H1 (cell line): ENCODE results near the gene LIMK1. TPM values are rescaled to one million over a fixed set of nuclear protein-coding genes. Genes with fewer than 3 reads are reported as not detected.

Experiments used
- CTCF ChIA-PET: fragments of 300-600 bp; sonication (Branson Sonifier 250); formaldehyde crosslinking; loops from one replicate; lab custom pipeline; 2021; ENCODE audit not compliant: partially characterized antibody; lab: Charles Lee
- POLR2A ChIA-PET: fragments of 300-600 bp; sonication (Branson Sonifier 250); formaldehyde crosslinking; loops from one replicate; lab custom pipeline; 2021; ENCODE audit warnings: inconsistent platforms; ENCODE audit not compliant: partially characterized antibody; lab: Charles Lee
- DNase-seq, 2 experiments: peaks; one replicate each; pipeline versions ENCODE4 v3.0.0 to v3.0.0-alpha.2; 2010 to 2022; ENCODE audit warnings: low spot score in 2 of 2, low read depth in 1 of 2, mixed read lengths in 1 of 2
- FAIRE-seq: peaks from 2 replicates; lab custom pipeline; 2011; peaks lifted over from hg19 to GRCh38; lab: Jason Lieb, UNC
- H2AFZ ChIP-seq: 2 replicates; pipeline ENCODE4 v1.8.1; 2012; ENCODE audit warnings: low read length, inconsistent platforms
- H2AK5ac ChIP-seq: 2 replicates; pipeline ENCODE4 v1.6.1; 2013; ENCODE audit warnings: low read depth, low read length
- H2BK120ac ChIP-seq: replicated peaks from 2 replicates; pipeline ENCODE3; 2013; ENCODE audit warnings: low read depth, low read length, inconsistent platforms
- H2BK12ac ChIP-seq: 2 replicates; pipeline ENCODE4 v1.6.1; 2013; ENCODE audit warnings: low read depth, low read length
- H2BK15ac ChIP-seq: 2 replicates; pipeline ENCODE4 v1.6.1; 2013; ENCODE audit warnings: low read length
- H2BK20ac ChIP-seq: 2 replicates; pipeline ENCODE4 v1.6.1; 2013; ENCODE audit warnings: low read length
- H2BK5ac ChIP-seq: 2 replicates; pipeline ENCODE4 v1.6.1; 2013; ENCODE audit warnings: low read depth, low read length
- H3K14ac ChIP-seq: 2 replicates; pipeline ENCODE4 v1.6.1; 2013; ENCODE audit warnings: inconsistent platforms; ENCODE audit not compliant: insufficient read length
- H3K18ac ChIP-seq: 2 replicates; pipeline ENCODE4 v1.6.1; 2013; ENCODE audit warnings: low read length; ENCODE audit errors: extremely low read depth
- H3K23ac ChIP-seq: 2 replicates; pipeline ENCODE4 v1.6.1; 2013; ENCODE audit warnings: inconsistent platforms; ENCODE audit not compliant: insufficient read length
- H3K23me2 ChIP-seq: 2 replicates; pipeline ENCODE4 v1.6.1; 2013; ENCODE audit warnings: low read depth, low read length
- H3K27ac ChIP-seq: 2 replicates; pipeline ENCODE4 v1.6.1; 2011; ENCODE audit warnings: low read depth, low read length, inconsistent platforms
- H3K27me3 ChIP-seq, 4 experiments: replicated peaks in 1 of 4; 1 replicate in 1 of 4; 2 replicates in 3 of 4; pipeline versions ENCODE4 v1.6.1 to v1.8.1; 2011 to 2013; ENCODE audit warnings: low read length in 3 of 4, mild to moderate bottlenecking in 3 of 4, inconsistent platforms in 2 of 4, mixed read lengths in 2 of 4, moderate library complexity in 1 of 4; ENCODE audit not compliant: control insufficient read depth in 3 of 4, insufficient read depth in 3 of 4; ENCODE audit errors: extremely low read depth in 1 of 4
- H3K36me3 ChIP-seq, 4 experiments: 2 replicates each; pipeline versions ENCODE4 v1.6.1 to v1.8.1; 2011 to 2013; ENCODE audit warnings: mild to moderate bottlenecking in 4 of 4, low read length in 3 of 4, moderate library complexity in 2 of 4, control low read depth in 1 of 4, inconsistent platforms in 1 of 4; ENCODE audit not compliant: insufficient read depth in 4 of 4, control insufficient read depth in 2 of 4
- H3K4ac ChIP-seq: replicated peaks from 2 replicates; pipeline ENCODE3; 2013; ENCODE audit warnings: low read length, low read depth, mixed read lengths, inconsistent platforms; ENCODE audit not compliant: insufficient read length
- H3K4me1 ChIP-seq, 4 experiments: replicated peaks in 1 of 4; 1 replicate in 1 of 4; 2 replicates in 3 of 4; pipeline versions ENCODE4 v1.6.1 to v1.8.1; 2011 to 2013; ENCODE audit warnings: low read length in 3 of 4, inconsistent platforms in 2 of 4, mixed read lengths in 1 of 4; ENCODE audit not compliant: insufficient read depth in 4 of 4, control insufficient read depth in 3 of 4
- H3K4me2 ChIP-seq, 2 experiments: 2 replicates each; pipeline versions ENCODE4 v1.6.1 to v1.8.1; 2011 to 2013; ENCODE audit warnings: low read depth in 2 of 2, low read length in 2 of 2, control low read depth in 1 of 2, inconsistent platforms in 1 of 2, mild to moderate bottlenecking in 1 of 2; ENCODE audit not compliant: insufficient read depth in 1 of 2
- H3K4me3 ChIP-seq, 4 experiments: fragments of 200-600, 300-600 bp in 1 of 4; sonication (generic), shearing (Covaris generic), sonication (Bioruptor Twin) in 1 of 4; 2 replicates each; pipeline versions ENCODE4 v1.5.1 to v1.8.1; 2011 to 2016; ENCODE audit warnings: low read length in 4 of 4, low read depth in 3 of 4, control low read depth in 2 of 4, inconsistent platforms in 2 of 4, mild to moderate bottlenecking in 2 of 4, mixed read lengths in 1 of 4, moderate library complexity in 1 of 4; ENCODE audit not compliant: insufficient read depth in 2 of 4; ENCODE audit errors: extremely low read depth in 1 of 4
- H3K56ac ChIP-seq: replicated peaks from 2 replicates; pipeline ENCODE3; 2013; ENCODE audit warnings: low read depth, mild to moderate bottlenecking, mixed read lengths, low read length, inconsistent platforms; ENCODE audit not compliant: insufficient read length
- H3K79me1 ChIP-seq: 2 replicates; pipeline ENCODE4 v1.6.1; 2013; ENCODE audit warnings: low read depth, low read length, control low read depth
- H3K79me2 ChIP-seq, 2 experiments: 2 replicates each; pipeline versions ENCODE4 v1.6.1 to v1.8.1; 2012 to 2013; ENCODE audit warnings: low read length in 2 of 2, mild to moderate bottlenecking in 2 of 2, inconsistent platforms in 1 of 2; ENCODE audit not compliant: insufficient read depth in 2 of 2, control insufficient read depth in 1 of 2
- H3K9ac ChIP-seq, 4 experiments: replicated peaks in 1 of 4; 1 replicate in 1 of 4; 2 replicates in 3 of 4; pipeline versions ENCODE4 v1.6.1 to v1.8.1; 2011 to 2013; ENCODE audit warnings: low read depth in 3 of 4, low read length in 3 of 4, control low read depth in 2 of 4, mild to moderate bottlenecking in 2 of 4, moderate library complexity in 2 of 4, inconsistent platforms in 1 of 4; ENCODE audit errors: extremely low read depth in 1 of 4
- H3K9me3 ChIP-seq, 2 experiments: 2 replicates each; pipeline versions ENCODE4 v1.6.1 to v1.8.1; 2012 to 2013; ENCODE audit warnings: mild to moderate bottlenecking in 2 of 2, moderate library complexity in 2 of 2, control low read depth in 1 of 2, inconsistent platforms in 1 of 2, low read depth in 1 of 2, low read length in 1 of 2, mixed read lengths in 1 of 2; ENCODE audit not compliant: insufficient read depth in 2 of 2
- H4K20me1 ChIP-seq, 2 experiments: replicated peaks in 1 of 2; 2 replicates each; pipeline versions ENCODE3 to v1.8.1; 2011 to 2013; ENCODE audit warnings: inconsistent platforms in 2 of 2, low read length in 2 of 2, mild to moderate bottlenecking in 1 of 2; ENCODE audit not compliant: insufficient read depth in 2 of 2, control insufficient read depth in 1 of 2
- H4K5ac ChIP-seq: 2 replicates; pipeline ENCODE4 v1.6.1; 2013; ENCODE audit warnings: low read length, low read depth, mixed read lengths, inconsistent platforms; ENCODE audit not compliant: insufficient read length
- H4K8ac ChIP-seq: 2 replicates; pipeline ENCODE4 v1.8.0; 2013; ENCODE audit warnings: mild to moderate bottlenecking, moderate library complexity, low read length, inconsistent platforms; ENCODE audit not compliant: insufficient read depth; ENCODE audit errors: extremely low read depth
- H4K91ac ChIP-seq: replicated peaks from 2 replicates; pipeline ENCODE3; 2013; ENCODE audit warnings: low read length, mixed read lengths, inconsistent platforms; ENCODE audit not compliant: insufficient read length
- EP300 ChIP-seq, 2 experiments: IDR thresholded peaks; 1 replicate in 1 of 2; 2 replicates in 1 of 2; pipeline ENCODE4 v1.6.1; 2011 to 2012; ENCODE audit warnings: low read depth in 2 of 2, low read length in 2 of 2, mild to moderate bottlenecking in 2 of 2, borderline replicate concordance in 1 of 2, inconsistent platforms in 1 of 2, moderate library complexity in 1 of 2
- HDAC2 ChIP-seq, 2 experiments: fragments of 300-600 bp in 1 of 2; sonication (generic) in 1 of 2; IDR thresholded peaks; 2 replicates each; pipeline ENCODE4 v1.6.1; 2011 to 2012; ENCODE audit warnings: low read depth in 2 of 2, low read length in 2 of 2, mild to moderate bottlenecking in 2 of 2, moderate library complexity in 2 of 2, borderline replicate concordance in 1 of 2, inconsistent platforms in 1 of 2
- JUN ChIP-seq: IDR thresholded peaks from 2 replicates; pipeline ENCODE4 v1.6.1; 2011; ENCODE audit warnings: low read depth, mild to moderate bottlenecking, improper control_type of control experiment, low read length
- TCF12 ChIP-seq: IDR thresholded peaks from 2 replicates; pipeline ENCODE4 v1.6.1; 2011; ENCODE audit warnings: low read depth, mild to moderate bottlenecking, low read length
- WGBS, 2 experiments: shearing (Covaris generic) in 1 of 2; methylation state at CpG; one replicate each; pipeline versions ENCODE4 v1.1.6 to v1.1.7; 2013 to 2015; ENCODE audit warnings: low lambda C conversion rate in 2 of 2, mixed read lengths in 2 of 2, inconsistent platforms in 1 of 2, low coverage in 1 of 2, missing lambda C conversion rate in 1 of 2; ENCODE audit not compliant: insufficient replicate concordance in 2 of 2, insufficient coverage in 1 of 2, insufficient read length in 1 of 2; ENCODE audit errors: extremely low coverage in 1 of 2, missing lambda C conversion rate in 1 of 2; 5-methylcytosine and 5-hydroxymethylcytosine counted together
- polyA plus RNA-seq, 7 experiments: library from polyadenylated mRNA; depleted of rRNA in 3 of 7; stranded (reverse) in 5 of 7; unstranded in 2 of 7; fragments of >200 nt in 5 of 7; fragments of 200-250 nt in 2 of 7; gene quantifications; 1 replicate in 5 of 7; 2 replicates in 1 of 7; 4 replicates in 1 of 7; pipeline versions ENCODE4 v1.2.1 to v1.2.3, GENCODE V29; 2011 to 2013; ENCODE audit warnings: missing spikeins in 2 of 7, mixed read lengths in 2 of 7
- total RNA-seq: library from RNA; stranded (reverse); fragmentation: NEBNext Ultra II Directional; extraction: Animal tissue kit (Norgen Biotek cat#: 25700); gene quantifications from 2 replicates; pipeline ENCODE4 v1.2.1, GENCODE V29; 2021

LIMK1 gene
- total and polyA plus RNA-seq, 2 of the 8 experiments (the other 6 are each of a cell fraction or from before 2014, with no cell fraction given): 93.5 to 108 TPM

DNA sequence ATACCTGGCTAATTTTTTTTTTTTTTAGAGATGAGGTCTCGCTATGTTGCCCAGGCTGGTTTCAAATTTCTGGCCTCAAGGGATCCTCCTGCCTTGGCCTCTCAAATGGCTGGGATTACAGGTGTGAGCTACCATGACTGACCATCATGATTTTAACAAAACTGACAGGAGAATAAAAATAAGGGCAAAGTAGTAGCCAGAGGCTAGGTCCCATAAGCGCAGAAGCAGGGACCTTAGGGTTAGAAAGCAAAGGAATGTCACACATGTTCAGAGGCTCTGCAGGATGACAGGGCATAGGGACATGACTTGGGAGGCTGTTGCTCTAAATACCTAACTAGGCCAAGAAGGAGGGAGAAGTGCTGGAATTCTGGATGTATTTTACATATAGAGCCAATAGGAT is 5.1 kb upstream of the LIMK1 start:
- Histone ChIP-seq H3K14ac (no peak overlapping the region), H3K27ac (no peak overlapping the region), H3K27me3 (no peaks in the 10 kb centered on the region), H3K79me2 (no peaks in the 10 kb centered on the region), H2AK5ac (no peak overlapping the region), H3K23ac (no peak overlapping the region), H3K4ac (no peak overlapping the region), H4K91ac (no peak overlapping the region), H3K4me2 (no peak overlapping the region), H3K9ac (no peak overlapping the region), H4K8ac (no peak overlapping the region), H3K56ac (no peak overlapping the region), H2AFZ (no peak overlapping the region), H4K20me1 (peaks cover 0 to 3% of the 10 kb centered on the region in 2 experiments), H2BK120ac (no peak overlapping the region), H3K4me3 (no peak overlapping the region), H3K4me1 (peaks cover 0 to 10% (median 5%) of the 10 kb centered on the region in 4 experiments; a peak in 4 of 7 replicates), H3K23me2 (no peaks in the 10 kb centered on the region; the same call in 1 of the 2 replicates), H2BK15ac (no peak overlapping the region), H4K5ac (no peak overlapping the region), H3K36me3 (no peaks in the 10 kb centered on the region), H2BK20ac (no peak overlapping the region), H3K79me1 (no peaks in the 10 kb centered on the region), H3K9me3 (no peaks in the 10 kb centered on the region), H3K18ac (no peak overlapping the region), H2BK12ac (0 out of 2 replicates have a peak overlapping the region, but pooled peaks have one; percentile 33), H2BK5ac (no peak overlapping the region)
- no peak for FAIRE-seq
- ChIA-PET POLR2A (interaction anchor here (1.2 kb wide), 1 partner anchor 52 kb away, joined by 3 read pairs; no protein-coding TSS in a partner anchor), CTCF (interaction anchor here (0.7 to 1.7 kb wide), 10 partner anchors 8 to 112 kb away, joined by 3 to 9 read pairs (median 4); no protein-coding TSS in a partner anchor)
- no peak for DNase-seq
- no peak for TF ChIP-seq HDAC2 (IDR thresholded peaks at IDR 0.05; ENCODE audit: borderline replicate concordance in 1 of 2, low read depth in 2 of 2, low read length in 2 of 2)
- TF ChIP-seq TCF12: no peak
- TF ChIP-seq EP300 (IDR thresholded peaks at IDR 0.05; ENCODE audit: borderline replicate concordance in 1 of 2, low read depth in 2 of 2, low read length in 2 of 2): no peak
- TF ChIP-seq JUN: no peak
- WGBS, 2 experiments: 98% methylated on average over 2 of the region's 2 CpGs; no CpG with 5 or more reads in 1 of the 2 experiments
